Measurements from ENCODE around the gene REEP3.
A peak's percentile ranks its signal among the peaks of the same experiment; 100 is the strongest.

The REEP3 gene

GRCh38 chr10:63539377-63539776 lies 18.2 kb downstream of the REEP3 start:
- no peaks in the 10 kb centered on the region for H3K27me3 ChIP-seq
- peaks cover 14% of the 10 kb centered on the region for H3K4me1 ChIP-seq
- no peak overlapping the region for H3K4me3 ChIP-seq (ENCODE audit: low read depth, low read length)
- no peaks in the 10 kb centered on the region for H3K9me3 ChIP-seq
- no peak for DNase-seq
- H3K36me3 ChIP-seq, result peaks cover 4% of the 10 kb centered on the region; the same call in 1 of the 2 replicates
- no peak for TF ChIP-seq CTCF (IDR thresholded peaks at IDR 0.05; ENCODE audit: low read depth, low read length)

- no peak for TF ChIP-seq CTCF (IDR thresholded peaks at IDR 0.05; ENCODE audit: low read depth, low read length)
- no peak overlapping the region for H3K4me3 ChIP-seq (ENCODE audit: low read depth, low read length)
- DNase-seq, result no peak
- H3K9me3 ChIP-seq, result no peaks in the 10 kb centered on the region
- peaks cover 4% of the 10 kb centered on the region; the same call in 1 of the 2 replicates for H3K36me3 ChIP-seq
- peaks cover 15% of the 10 kb centered on the region for H3K4me1 ChIP-seq
- H3K27me3 ChIP-seq, result no peaks in the 10 kb centered on the region
Observed at GRCh38 chr10:63539994-63540393, 18.8 kb downstream of the REEP3 start.

GRCh38 chr10:63542835-63543575 lies 21.8 kb downstream of the REEP3 start:
- Histone ChIP-seq H3K4me1 (peaks cover 24% of the 10 kb centered on the region), H3K9me3 (no peaks in the 10 kb centered on the region), H3K4me3 (ENCODE audit: low read depth, low read length) (no peak overlapping the region), H3K36me3 (peaks cover 4% of the 10 kb centered on the region; the same call in 1 of the 2 replicates), H3K27me3 (no peaks in the 10 kb centered on the region)
- TF ChIP-seq CTCF (IDR thresholded peaks at IDR 0.05; ENCODE audit: low read depth, low read length), result no peak
- DNase-seq, result peak; percentile 25

- Histone ChIP-seq H3K4me3 (ENCODE audit: low read depth, low read length) (no peak overlapping the region), H3K9me3 (no peaks in the 10 kb centered on the region), H3K4me1 (peaks cover 21% of the 10 kb centered on the region), H3K36me3 (peaks cover 4% of the 10 kb centered on the region; the same call in 1 of the 2 replicates), H3K27me3 (no peaks in the 10 kb centered on the region)
- TF ChIP-seq CTCF (IDR thresholded peaks at IDR 0.05; ENCODE audit: low read depth, low read length), result no peak
- DNase-seq, result no peak
Observed at GRCh38 chr10:63543576-63543962, 22.4 kb downstream of the REEP3 start.

- H3K27me3 ChIP-seq, result no peaks in the 10 kb centered on the region
- TF ChIP-seq CTCF (IDR thresholded peaks at IDR 0.05; ENCODE audit: low read depth, low read length), result no peak
- H3K4me1 ChIP-seq, result peaks cover 19% of the 10 kb centered on the region
- peaks cover 4% of the 10 kb centered on the region; the same call in 1 of the 2 replicates for H3K36me3 ChIP-seq
- no peak for DNase-seq
- H3K9me3 ChIP-seq, result no peaks in the 10 kb centered on the region
- H3K4me3 ChIP-seq (ENCODE audit: low read depth, low read length), result no peak overlapping the region
Observed at GRCh38 chr10:63544418-63544817, 23.2 kb downstream of the REEP3 start.

GRCh38 chr10:63547628-63548360 lies 26.6 kb downstream of the REEP3 start:
- TF ChIP-seq CTCF (IDR thresholded peaks at IDR 0.05; ENCODE audit: low read depth, low read length), result no peak
- H3K36me3 ChIP-seq, result peaks cover 4% of the 10 kb centered on the region; the same call in 1 of the 2 replicates
- DNase-seq, result peak; percentile 46
- no peaks in the 10 kb centered on the region for H3K27me3 ChIP-seq
- peaks cover 17% of the 10 kb centered on the region for H3K4me1 ChIP-seq
- no peaks in the 10 kb centered on the region for H3K9me3 ChIP-seq
- H3K4me3 ChIP-seq (ENCODE audit: low read depth, low read length), result no peak overlapping the region

Measured in BE2C (cell line).